Measurements from ENCODE around the gene PKIB.

DNA sequence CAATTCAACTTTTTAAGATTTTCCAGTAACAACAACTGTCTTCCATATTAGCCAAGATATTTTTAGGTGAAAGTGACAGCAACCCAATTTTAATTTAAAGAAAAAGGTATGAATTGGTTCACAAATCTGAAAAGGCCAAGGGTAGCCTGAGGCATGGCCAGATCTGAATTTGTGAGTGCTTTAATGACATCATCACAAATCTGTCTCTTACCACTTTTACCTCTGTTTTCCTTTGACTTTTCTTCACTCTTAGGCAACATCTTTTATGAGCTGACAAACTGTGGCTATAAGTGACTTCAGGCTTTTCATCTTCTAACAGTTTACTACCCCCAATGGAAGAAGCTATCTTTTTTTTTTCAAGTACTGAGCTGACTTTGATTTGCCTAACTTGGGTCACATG lies 44.5 kb upstream of the PKIB start:
- TF ChIP-seq POLR2A (IDR thresholded peaks at IDR 0.05): no peak
- TF ChIP-seq, protein P1, sequence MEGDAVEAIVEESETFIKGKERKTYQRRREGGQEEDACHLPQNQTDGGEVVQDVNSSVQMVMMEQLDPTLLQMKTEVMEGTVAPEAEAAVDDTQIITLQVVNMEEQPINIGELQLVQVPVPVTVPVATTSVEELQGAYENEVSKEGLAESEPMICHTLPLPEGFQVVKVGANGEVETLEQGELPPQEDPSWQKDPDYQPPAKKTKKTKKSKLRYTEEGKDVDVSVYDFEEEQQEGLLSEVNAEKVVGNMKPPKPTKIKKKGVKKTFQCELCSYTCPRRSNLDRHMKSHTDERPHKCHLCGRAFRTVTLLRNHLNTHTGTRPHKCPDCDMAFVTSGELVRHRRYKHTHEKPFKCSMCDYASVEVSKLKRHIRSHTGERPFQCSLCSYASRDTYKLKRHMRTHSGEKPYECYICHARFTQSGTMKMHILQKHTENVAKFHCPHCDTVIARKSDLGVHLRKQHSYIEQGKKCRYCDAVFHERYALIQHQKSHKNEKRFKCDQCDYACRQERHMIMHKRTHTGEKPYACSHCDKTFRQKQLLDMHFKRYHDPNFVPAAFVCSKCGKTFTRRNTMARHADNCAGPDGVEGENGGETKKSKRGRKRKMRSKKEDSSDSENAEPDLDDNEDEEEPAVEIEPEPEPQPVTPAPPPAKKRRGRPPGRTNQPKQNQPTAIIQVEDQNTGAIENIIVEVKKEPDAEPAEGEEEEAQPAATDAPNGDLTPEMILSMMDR (IDR thresholded peaks at IDR 0.05): no peak

Data from uterus (tissue), 2 donors.